Skeletal muscle cell (primary cell): ENCODE data around the gene GALNT18.

Experiments used
- DNase-seq: peaks from one replicate; pipeline ENCODE4 v3.0.0-alpha.2; 2010; ENCODE audit warnings: low read depth
- H3K4me3 ChIP-seq: 2 replicates; pipeline ENCODE4 v1.5.1; 2011; ENCODE audit warnings: low read depth, mild to moderate bottlenecking, control low read depth, low read length, moderate library complexity

The GALNT18 gene

DNA sequence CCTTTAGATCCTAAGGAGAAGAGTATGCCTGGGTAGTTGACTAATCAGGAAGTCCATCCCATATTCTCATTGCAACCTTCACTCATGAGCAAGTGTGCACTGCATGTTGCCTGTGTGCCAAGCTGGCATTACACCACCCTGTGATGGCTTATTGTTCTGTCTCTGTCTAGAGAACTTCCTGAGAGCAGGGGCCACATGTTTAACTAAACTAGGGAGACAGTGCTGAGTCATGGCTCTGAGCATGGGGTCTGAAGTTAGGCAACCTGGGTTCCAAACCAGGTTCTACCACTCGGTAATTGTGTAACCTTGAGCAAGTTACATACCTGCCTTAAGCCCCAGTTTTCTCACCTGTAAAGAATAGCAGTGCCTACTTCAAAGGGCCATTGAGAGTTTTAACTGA, 308.4 kb downstream of the GALNT18 start:
- peak; percentile 19 for DNase-seq
- H3K4me3 ChIP-seq, result no peak overlapping the region

DNA sequence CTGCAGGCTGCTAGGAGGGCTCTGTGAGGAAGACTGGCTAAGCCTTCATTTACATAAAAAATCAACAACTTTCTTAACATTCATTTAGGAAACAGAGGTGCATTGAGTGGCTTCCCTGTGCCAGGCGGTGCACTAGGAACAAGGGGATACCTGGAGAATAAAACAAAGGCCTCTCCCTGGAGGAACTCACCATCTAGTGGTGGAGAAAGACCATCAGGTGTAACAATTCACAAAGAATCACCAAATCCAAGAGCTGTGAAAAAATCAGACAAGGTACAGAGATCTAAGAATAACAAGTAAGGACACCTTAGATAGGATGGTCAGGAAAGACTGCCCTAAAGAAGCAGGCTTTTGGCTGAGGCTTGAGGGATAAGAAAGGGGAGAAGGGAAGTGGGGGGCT, 309.1 kb downstream of the GALNT18 start:
- H3K4me3 ChIP-seq, result no peak overlapping the region
- no peak for DNase-seq

DNA sequence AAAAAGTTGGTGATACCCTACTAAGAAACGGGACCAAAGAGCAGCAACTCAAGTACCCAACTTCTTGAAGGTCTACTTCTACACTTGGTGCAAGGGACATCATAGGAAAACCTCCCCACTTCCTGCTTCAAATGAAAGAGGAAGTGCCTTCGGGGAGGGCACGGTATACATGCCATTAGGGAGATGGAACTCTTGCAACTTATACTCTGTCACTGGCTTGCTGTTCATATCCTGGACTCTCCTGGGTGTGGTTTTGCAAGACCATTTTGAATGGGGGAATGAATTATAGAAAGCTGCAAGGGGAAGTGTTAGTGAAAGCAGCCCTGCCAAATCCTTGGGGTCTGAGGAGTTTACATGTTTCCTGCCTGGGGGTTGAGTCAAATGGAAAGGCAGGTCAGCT, 310.6 kb downstream of the GALNT18 start:
- DNase-seq, result no peak
- H3K4me3 ChIP-seq, result no peak overlapping the region

DNA sequence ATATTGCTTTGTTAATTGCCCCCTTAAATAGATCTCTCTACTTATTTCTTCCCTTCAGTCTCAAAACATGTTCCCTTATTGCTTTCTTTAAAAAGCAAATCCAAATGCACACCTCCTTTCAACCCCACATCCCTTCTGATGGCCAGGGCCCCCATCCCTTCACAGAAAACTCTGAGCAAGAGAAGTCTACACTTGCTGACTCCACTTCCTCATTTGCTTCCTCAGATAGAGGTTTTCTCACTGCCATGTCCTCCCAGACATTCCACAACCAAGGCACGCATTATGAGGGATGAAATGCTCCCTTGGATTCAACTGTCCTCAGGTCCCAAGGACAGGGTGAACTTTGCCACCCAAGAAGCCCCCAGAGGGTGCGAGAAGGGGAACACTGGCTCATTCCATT, 311.9 kb downstream of the GALNT18 start:
- no peak overlapping the region for H3K4me3 ChIP-seq
- DNase-seq, result no peak

DNA sequence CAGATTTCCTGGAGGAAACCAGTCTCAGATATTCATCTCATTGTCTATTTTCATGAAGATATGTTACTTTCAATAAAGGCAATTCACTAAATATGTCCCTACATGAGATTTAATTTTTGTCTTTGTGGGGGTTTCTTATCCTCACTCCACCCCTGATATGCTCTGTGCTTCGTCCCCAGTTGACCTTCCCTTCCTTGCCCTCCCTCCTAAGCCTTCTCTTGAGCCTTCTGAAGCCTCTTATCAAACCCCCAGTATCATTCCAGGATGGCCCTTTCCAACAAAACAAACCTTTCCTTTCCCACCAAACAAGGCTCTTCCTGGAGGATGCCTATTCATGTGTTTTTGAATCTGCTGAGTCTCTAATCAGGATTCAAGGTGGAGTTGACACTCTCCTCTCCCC, 313.6 kb downstream of the GALNT18 start:
- DNase-seq, result no peak
- H3K4me3 ChIP-seq, result no peak overlapping the region

DNA sequence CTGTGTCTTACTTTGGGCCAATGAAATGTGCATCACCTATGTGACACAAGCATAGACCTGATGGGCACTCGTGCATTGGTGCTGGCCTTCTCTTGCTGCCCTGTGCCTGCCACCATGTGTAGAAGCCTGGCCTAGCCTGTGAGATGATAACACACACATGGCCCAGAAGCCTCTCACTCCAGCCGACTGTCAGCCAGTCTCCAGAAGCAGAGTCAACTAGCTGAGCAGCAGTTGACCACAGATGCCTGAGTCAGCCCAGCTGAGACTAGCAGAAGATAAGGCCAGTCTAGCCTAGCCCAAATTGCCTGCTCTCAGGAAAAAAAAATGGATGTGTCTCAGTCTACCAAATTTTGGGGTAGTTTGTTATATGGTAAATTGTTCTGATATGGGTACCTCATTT, 314.9 kb downstream of the GALNT18 start:
- no peak for DNase-seq

DNA sequence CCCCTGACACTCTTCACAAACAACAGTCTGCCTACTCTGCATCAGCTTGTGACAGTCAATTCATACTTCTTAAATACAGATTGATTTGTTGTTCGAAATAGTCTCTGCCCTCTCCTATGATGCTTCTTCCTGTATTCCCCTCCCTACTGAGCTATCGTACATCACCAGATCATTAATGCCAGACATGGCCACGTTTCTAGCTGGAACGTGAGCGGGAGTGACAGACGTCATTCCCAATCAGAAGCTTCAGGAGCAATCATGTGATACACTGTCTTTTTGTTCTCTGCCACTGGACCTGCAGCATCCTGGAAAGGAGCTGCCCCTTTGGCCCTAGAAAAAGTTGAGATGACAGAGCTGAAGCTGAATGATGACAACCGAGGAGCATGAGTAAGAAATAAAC, 317.3 kb downstream of the GALNT18 start:
- DNase-seq, result no peak
- no peak overlapping the region for H3K4me3 ChIP-seq

More for the DNA sequence above, 314.9 kb downstream of the GALNT18 start:
- no peak overlapping the region for H3K4me3 ChIP-seq

DNA sequence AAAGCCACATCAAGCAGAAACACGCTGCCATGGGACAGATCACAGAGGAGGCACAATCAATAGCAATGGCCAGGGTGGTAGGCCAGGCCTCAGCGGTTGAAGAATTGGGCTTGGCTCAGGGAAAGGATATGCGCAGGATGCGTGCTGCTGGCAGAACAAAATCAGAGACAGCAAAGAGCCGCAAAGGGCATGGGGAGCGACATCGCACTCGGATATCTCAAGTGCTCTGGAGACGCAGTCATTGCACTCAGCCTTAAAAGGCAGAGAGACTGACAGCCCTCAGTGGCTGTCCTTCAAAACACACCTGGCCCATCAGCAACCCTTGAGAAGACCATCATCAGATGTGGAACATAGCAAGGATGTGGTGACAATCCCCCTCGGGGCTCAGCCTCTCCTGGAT, 319.2 kb downstream of the GALNT18 start:
- no peak overlapping the region for H3K4me3 ChIP-seq
- DNase-seq, result no peak

DNA sequence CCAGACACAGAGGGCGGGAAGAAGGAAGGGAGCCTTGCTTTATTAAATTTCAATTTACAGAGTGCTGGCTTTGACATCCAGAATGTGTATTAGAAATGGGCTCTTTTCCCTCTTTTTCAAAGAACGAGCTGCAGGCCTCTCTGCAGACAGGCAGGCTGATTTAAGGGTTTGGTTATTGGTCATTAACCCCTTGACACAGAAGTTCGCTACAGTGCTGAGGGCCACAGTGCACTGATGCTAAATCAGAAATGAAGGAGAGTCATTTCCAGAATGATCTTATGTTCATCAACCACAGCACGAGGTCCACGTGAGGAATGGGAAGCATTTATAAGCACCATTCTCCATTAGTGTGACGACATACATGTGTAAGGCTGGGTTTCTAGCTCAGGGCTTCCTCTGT, 320.6 kb downstream of the GALNT18 start:
- DNase-seq, result no peak

DNA sequence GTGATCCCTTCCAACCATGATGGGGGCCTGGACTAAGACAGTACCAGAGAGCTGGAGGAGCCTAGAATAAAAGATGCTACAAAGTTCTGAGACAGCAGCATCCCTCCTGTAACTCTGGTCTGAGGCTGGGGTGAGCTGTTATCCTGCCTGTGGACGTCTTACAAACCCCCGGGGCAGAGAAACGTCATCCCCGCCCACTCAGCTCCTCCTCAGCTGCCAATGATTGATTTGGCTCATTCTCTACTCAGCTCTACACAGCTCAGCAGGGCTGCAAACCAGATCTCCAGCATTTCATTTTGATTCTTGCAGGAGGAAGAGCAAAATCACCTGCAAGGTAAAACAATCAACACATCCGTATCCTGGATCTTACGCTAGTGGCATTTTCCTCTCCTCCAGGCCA, 324.2 kb downstream of the GALNT18 start:
- DNase-seq, result no peak
- no peak overlapping the region for H3K4me3 ChIP-seq

More for the DNA sequence above, 320.6 kb downstream of the GALNT18 start:
- H3K4me3 ChIP-seq, result no peak overlapping the region

DNA sequence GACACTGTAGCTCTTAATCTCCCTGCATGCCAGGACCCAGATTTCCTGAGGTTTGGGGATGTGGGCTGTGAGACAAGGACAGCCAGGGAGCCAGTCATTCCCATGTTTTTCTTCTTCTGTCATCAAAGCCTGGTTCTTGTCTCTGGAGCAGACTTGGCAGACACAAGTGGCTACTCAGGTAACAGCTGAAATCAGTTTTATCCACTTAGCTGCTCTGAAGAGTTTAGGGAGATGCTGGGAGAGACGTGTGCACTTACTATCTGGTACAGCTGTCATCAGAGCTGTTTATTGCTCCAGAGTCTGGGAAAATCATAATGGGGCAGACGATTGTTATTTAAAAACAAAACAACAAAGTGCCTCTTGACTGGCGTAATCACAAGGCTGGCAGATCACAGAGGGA, 325.4 kb downstream of the GALNT18 start:
- DNase-seq, result no peak
- no peak overlapping the region for H3K4me3 ChIP-seq

DNA sequence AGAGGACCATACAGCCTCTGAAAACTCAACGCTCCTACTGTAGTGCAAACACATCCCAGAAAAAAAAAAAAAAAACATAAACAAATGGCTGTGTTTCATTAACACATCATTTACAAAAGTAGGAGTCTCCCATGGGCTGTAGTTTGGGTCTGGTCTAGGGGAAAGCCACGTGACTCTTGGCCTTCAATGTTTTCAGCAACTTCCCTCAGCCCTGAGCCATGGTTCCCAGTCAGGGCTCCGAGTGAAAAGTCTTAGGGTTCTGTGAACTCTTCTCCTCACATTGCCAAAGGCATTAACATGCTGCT, 327.3 kb downstream of the GALNT18 start:
- no peak overlapping the region for H3K4me3 ChIP-seq
- DNase-seq, result no peak

DNA sequence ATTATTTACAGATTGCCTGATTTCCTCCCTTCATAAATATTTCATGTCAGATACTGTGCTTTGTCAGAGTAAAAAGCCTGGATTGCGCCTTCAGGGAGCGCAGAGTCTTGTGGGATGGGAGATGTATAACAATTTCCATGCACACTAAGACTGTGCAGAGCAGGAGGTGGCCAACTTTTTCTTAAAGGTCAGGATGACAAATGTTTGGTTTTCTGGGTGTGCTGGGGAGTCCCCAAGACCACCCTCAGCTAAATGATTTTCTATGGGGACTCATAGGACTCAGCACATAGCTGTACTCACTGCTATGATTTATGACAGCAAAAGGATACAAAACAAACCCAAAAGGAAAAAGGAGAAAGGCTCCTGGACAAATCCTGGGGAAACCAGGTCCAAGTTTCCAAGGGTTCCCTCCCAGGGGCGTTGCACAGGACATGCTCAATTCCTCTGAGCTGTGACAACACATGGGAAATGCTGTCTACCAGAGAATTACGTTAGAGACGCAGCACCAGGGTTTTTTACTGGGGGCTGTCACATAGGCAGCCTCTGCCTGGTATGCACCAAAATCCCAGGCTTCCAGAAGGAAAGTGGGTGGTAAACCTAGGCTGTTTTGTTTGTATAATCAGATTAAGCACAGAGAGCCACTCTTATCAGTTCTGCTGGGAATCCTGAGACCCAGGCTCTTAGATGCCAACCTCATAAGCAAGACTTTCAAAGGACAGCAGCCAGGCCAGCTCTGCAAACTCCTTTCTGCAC, 327.8 kb downstream of the GALNT18 start:
- no peak overlapping the region for H3K4me3 ChIP-seq
- DNase-seq, result no peak

DNA sequence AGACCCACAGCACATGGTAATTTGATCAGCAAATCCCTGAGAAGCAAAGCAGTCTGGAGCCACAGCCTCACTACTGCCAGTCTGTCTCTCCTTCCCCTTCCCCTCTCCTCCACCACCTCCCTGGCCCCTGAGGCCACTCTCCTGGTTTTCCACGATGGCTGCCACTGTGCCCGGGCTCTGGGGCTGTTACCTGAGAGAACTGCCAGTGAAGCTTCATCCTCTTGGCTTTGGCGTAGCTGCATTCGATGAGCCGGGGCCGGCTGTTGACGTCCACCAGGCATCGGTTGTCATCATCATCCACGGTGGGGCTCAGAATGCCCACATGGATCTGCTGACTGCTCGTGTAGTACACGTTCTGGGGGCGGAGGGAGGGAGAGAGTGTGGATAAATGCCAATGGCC, 329.0 kb downstream of the GALNT18 start:
- no peak overlapping the region for H3K4me3 ChIP-seq
- no peak for DNase-seq

DNA sequence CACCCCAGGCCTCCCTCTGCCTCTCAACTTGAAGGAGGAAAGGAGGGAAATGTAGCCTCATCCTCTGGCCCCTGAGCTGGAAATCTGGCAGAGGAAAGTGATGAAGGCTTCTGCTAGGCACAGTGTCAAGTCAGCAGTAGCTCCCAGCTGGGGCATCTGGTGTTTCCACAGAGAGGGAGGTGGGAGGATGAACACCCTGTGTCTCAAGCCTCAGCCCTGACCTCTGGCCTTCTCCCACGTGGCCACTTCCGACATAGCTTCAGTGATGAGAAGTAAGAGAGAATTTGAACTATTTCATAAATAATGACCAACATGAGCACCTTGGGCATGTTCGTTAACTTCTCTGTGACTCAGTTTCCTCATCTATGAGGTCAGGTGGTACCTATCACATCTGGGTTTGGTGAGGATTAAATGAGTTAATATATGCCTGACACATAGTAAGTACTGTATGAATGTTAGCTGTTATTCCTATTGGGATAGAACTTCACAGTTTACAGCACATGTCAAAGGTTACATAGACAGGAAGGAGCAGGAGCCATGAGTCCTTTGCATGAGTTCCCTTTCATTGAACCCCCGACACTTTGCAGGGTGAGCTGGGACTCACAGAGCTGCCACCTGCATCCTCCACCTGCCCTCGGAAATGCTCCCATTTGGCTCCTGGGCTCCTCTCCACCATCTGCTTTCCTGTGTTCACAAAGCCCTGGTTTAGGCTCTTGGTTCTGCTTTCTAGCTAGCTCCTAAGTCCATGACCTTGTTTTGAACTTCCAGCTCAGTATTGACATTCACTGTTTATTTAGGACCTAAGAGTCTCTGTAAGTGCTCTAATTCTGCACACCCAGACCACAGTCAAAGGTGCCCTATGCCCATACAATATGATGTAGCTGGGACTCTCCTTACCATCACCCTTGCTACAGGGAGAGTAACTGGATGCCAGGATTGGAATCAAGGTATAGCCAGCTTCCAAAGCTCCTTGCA, 330.5 kb downstream of the GALNT18 start:
- no peak for DNase-seq
- no peak overlapping the region for H3K4me3 ChIP-seq

DNA sequence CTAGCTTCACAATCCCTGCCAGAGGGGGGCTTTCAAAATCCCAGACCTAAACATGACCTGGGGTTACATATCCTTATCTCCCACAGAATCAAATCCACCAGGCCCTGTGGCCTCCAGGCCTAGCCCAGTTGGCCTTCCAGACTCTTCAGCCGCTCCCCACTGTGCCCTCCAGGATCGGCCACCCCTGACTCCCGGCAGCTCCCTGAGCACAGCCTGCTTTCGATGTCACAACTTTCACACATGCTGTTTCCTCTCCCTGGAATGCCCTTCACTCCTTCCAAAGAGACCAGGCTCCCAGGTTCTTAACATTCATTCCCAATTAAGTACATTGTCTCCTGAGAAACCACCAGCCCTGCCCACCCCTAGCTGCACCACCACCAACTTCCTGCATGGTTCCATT, 331.5 kb downstream of the GALNT18 start:
- H3K4me3 ChIP-seq, result no peak overlapping the region
- DNase-seq, result no peak

DNA sequence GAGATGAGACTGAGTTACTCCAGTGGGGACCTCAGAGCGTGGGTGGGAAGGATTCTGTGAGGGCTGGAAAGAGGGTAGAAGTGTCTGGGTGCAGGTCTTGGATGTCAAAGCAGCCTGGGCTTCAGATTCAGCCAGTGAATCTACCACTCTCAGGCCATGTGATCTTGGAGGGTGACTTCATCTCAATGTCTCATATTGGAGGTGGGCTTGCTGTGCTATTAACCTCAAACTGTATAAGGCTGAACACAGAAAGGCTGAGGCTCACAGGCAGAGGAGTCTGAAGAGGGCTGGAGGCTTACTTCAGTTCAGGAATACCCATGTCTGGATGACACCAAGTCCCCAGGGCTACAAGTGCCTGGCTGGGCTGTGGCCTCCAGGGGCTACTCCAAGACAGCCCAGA, 332.1 kb downstream of the GALNT18 start:
- H3K4me3 ChIP-seq, result no peak overlapping the region
- DNase-seq, result no peak

DNA sequence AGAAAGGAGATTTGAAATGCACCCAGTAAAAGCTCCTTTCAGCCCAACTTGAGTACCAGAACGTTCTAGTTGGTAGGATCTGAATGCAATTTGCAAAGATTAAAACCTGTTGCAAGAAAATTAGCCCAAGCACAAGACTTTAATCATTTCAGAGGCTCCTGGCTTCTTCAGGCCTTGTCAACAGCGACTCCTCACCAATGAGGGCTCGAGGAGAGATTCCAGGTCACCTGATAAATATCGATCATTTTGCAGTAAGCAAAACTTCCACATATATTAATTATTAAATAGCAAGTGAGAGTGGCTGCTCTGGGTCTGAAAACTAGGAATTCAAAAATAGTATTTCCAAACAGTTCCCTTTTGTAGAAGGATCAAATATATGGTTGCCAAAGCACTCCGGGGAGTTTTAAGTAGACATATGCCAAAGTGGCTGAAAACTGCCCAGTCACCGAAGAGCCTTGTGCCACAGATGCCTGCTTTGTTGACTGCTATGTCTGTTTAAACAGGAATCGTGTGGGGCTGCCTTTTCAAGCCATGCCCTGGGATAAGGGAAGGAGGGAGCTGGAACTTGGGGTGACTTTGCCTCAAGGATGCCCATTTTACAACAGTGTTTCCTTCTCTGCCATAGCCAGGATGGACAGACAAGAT, 332.7 kb downstream of the GALNT18 start:
- H3K4me3 ChIP-seq, result no peak overlapping the region
- no peak for DNase-seq

DNA sequence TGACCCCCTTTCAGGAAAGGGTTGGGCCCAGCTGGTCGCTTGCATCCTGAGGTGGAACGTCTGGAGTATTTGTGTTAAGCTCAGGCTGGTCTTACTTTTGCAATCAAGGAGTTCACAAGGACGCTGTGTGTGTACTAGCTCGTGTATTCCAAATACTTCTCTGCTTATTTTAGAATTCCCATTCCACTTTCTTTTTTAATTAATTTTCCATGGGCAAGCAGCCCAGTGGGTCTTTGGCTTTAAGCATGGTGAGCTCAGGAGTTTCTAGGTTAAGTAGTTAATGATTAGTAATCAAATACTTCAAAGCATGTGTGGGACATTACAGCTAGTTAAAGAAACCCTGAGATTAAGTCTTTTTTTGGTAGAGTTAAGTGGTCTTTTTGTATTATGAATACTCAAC, 337.3 kb downstream of the GALNT18 start:
- no peak overlapping the region for H3K4me3 ChIP-seq
- no peak for DNase-seq

DNA sequence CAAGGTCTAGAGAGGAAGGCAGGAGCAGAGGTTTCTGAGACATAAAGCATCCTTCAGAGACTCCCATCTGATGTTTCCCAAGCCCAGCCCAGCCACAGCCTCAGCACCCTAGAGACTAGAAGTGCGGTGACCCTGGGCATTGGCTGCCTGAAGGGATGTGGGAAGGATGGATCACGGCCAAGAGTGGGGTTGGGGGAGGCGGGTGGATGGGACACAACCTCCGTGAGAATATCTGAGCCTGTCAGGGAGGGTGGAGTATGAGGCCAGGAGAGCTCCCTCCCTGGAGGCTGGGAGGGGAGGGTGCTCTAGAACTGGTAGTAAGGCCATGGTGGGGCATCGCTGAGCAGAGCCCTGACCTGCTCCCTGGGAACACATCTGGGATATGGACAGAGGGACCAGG, 340.2 kb downstream of the GALNT18 start:
- no peak for DNase-seq
- H3K4me3 ChIP-seq, result no peak overlapping the region
